Breast epithelium (tissue), 4 donors: ENCODE data around the gene AKAIN1. TPM values are rescaled to one million over a fixed set of nuclear protein-coding genes. Genes with fewer than 3 reads are reported as not detected.

Experiments used
- DNase-seq, 2 donors: peaks; one replicate each; pipeline ENCODE4 v3.0.0-alpha.2; 2019; ENCODE audit warnings: low spot score in 2 of 2
- H3K27ac ChIP-seq, 2 donors: fragments of 200-600 bp; sonication (generic) in 1 of 2; one replicate each; pipeline ENCODE4 v1.5.1; 2016 to 2019; ENCODE audit warnings: mild to moderate bottlenecking in 1 of 2
- H3K27me3 ChIP-seq, 2 donors: fragments of 200-600 bp; sonication (generic) in 1 of 2; one replicate each; pipeline versions ENCODE4 v1.5.1 to v1.6.0; 2017 to 2019; ENCODE audit warnings: control low read depth in 1 of 2, mild to moderate bottlenecking in 1 of 2
- H3K36me3 ChIP-seq: fragments of 200-600 bp; one replicate; pipeline ENCODE4 v1.5.1; 2019
- H3K4me1 ChIP-seq, 2 donors: fragments of 200-600 bp; sonication (generic); one replicate each; pipeline ENCODE4 v1.5.1; 2016 to 2019; ENCODE audit warnings: control low read depth in 1 of 2
- H3K4me3 ChIP-seq, 3 donors: fragments of 200-600 bp; sonication (generic); 1 replicate in 2 of 3; 2 replicates in 1 of 3; pipeline ENCODE4 v1.5.1; 2016 to 2019; ENCODE audit warnings: mild to moderate bottlenecking in 3 of 3, moderate library complexity in 2 of 3
- H3K9me3 ChIP-seq, 2 donors: fragments of 200-600 bp; sonication (generic) in 1 of 2; one replicate each; pipeline ENCODE4 v1.5.1; 2016 to 2019; ENCODE audit warnings: control low read depth in 1 of 2
- POLR2A ChIP-seq: fragments of 450-650 bp; IDR thresholded peaks from one replicate; pipeline ENCODE4 v1.6.1; 2016; ENCODE audit warnings: antibody characterized with exemption, mild to moderate bottlenecking, moderate library complexity
- POLR2AphosphoS5 ChIP-seq, 3 donors: sonication (generic); formaldehyde crosslinking; IDR thresholded peaks; one replicate each; pipeline ENCODE4 v1.6.1; 2017; ENCODE audit warnings: antibody characterized with exemption in 3 of 3
- intact Hi-C: fragments of 100-400 bp; cut with DNase I; formaldehyde crosslinking; loops from one replicate; pipeline ENCODE4 v1.15.1; 2023; ENCODE audit warnings: low total_unique reads
- total RNA-seq, 3 donors: library from RNA; depleted of rRNA; stranded (reverse); fragments of >200 nt; gene quantifications; one replicate each; pipeline ENCODE4 v1.1.0, GENCODE V29; 2016
- TF ChIP-seq, protein P1 (sequence below), 3 donors: fragments of 450-650 bp; IDR thresholded peaks; one replicate each; pipeline ENCODE4 v1.5.1; 2016 to 2017; ENCODE audit warnings: antibody characterized with exemption in 3 of 3, mild to moderate bottlenecking in 3 of 3, moderate library complexity in 3 of 3

Gene AKAIN1
- total RNA-seq, 3 donors from 2014 or later, result not detected

DNA sequence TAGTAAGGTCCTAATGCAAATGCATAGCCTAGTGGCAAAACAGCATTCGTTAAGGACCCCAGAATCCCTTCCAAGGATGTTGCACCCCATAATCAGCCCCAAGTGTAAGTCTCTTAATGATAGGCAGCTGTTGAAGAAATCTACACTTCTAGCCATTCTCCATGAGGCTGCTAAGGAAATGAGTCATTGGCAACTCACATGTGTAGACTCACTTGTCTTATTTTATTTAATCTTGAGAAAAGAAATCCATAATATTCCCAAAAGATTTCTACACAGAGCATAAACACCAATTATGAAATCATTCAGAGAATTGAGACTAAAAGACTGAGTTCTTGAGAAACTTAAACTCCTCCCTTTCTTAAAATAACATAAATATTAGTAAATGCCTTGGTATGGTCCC, 52.4 kb downstream of the AKAIN1 start:
- no peaks in the 10 kb centered on the region for H3K27me3 ChIP-seq
- H3K4me1 ChIP-seq, result no peaks in the 10 kb centered on the region
- H3K36me3 ChIP-seq, result no peaks in the 10 kb centered on the region
- TF ChIP-seq POLR2AphosphoS5 (IDR thresholded peaks at IDR 0.05), result no peak
- H3K9me3 ChIP-seq, result no peaks in the 10 kb centered on the region
- H3K4me3 ChIP-seq, result no peak overlapping the region
- no peak overlapping the region for H3K27ac ChIP-seq
- DNase-seq, result no peak
- intact Hi-C loops, result loop anchor here (10.0 kb wide), 1 partner anchor 60 kb away; no protein-coding TSS in a partner anchor

DNA sequence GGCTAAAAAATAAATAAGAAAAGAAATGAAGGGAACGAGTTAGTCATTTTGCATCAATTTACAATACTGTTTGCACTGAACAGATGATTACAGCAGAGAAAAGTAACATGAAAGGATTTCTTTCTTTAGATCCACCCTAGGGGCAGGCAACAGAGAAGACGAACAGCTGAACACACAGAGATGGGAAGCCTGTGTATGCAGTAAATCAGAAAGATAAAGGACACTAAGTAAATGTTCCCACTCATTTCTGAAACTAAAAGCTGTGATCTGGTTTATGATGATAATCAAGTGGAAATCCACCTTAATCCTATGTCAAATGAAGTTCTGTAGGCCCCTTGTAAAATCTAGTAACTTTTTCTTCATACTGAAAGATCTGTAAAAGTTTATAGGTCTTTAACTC, 54.2 kb downstream of the AKAIN1 start:
- Histone ChIP-seq H3K27ac (no peak overlapping the region), H3K4me3 (no peak overlapping the region), H3K27me3 (no peaks in the 10 kb centered on the region), H3K9me3 (no peaks in the 10 kb centered on the region), H3K36me3 (no peaks in the 10 kb centered on the region), H3K4me1 (no peaks in the 10 kb centered on the region)
- TF ChIP-seq, protein P1, sequence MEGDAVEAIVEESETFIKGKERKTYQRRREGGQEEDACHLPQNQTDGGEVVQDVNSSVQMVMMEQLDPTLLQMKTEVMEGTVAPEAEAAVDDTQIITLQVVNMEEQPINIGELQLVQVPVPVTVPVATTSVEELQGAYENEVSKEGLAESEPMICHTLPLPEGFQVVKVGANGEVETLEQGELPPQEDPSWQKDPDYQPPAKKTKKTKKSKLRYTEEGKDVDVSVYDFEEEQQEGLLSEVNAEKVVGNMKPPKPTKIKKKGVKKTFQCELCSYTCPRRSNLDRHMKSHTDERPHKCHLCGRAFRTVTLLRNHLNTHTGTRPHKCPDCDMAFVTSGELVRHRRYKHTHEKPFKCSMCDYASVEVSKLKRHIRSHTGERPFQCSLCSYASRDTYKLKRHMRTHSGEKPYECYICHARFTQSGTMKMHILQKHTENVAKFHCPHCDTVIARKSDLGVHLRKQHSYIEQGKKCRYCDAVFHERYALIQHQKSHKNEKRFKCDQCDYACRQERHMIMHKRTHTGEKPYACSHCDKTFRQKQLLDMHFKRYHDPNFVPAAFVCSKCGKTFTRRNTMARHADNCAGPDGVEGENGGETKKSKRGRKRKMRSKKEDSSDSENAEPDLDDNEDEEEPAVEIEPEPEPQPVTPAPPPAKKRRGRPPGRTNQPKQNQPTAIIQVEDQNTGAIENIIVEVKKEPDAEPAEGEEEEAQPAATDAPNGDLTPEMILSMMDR (IDR thresholded peaks at IDR 0.05), result no peak
- TF ChIP-seq POLR2A, result no peak
- DNase-seq, result no peak
- intact Hi-C loops, result loop anchor here (10.0 kb wide), 1 partner anchor 58 kb away; no protein-coding TSS in a partner anchor

DNA sequence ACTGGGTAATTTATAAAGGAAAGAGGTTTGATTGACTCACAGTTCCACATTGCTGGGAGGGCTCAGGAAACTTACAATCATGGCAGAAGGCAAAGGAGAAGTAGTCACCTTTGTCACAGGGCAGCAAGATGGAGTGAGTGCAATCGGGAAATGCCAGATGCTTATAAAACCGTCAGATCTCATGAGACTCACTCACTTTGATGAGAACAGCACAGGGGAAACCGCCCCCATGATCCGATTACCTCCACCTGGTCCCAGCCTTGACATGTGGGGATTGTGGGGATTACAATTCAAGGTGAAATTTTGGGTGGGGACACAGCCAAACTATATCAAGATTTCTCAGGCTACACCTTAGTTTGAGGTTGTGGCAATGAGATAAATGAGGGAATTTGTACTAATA, 54.9 kb downstream of the AKAIN1 start:
- Histone ChIP-seq H3K4me1 (no peaks in the 10 kb centered on the region), H3K27ac (no peak overlapping the region), H3K36me3 (no peaks in the 10 kb centered on the region), H3K4me3 (no peak overlapping the region), H3K9me3 (no peaks in the 10 kb centered on the region), H3K27me3 (no peaks in the 10 kb centered on the region)
- TF ChIP-seq, protein P1 (IDR thresholded peaks at IDR 0.05), result no peak
- TF ChIP-seq POLR2A, result no peak
- TF ChIP-seq POLR2AphosphoS5 (IDR thresholded peaks at IDR 0.05), result no peak
- DNase-seq, result no peak
- intact Hi-C loops, result loop anchor here (10.0 kb wide), 1 partner anchor 57 kb away; no protein-coding TSS in a partner anchor

DNA sequence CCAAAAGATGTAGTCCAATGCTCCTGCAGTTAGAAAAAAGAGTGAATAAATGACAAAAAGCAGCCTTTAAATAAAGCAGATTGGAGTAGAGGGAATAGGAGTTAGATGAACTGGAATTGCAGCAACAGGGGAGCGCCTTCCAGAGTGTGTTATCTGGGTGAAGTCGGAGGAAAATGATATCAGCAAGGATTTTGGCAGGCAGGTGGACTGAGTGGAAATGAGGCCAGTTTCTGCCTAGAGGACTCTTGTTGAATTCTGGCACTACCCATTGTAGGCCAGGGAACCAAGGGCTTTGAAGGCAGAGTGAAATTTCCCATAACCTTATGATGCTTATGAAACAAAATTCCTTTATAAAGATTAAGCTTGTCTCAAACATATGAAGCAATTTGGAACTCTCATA, 59.8 kb downstream of the AKAIN1 start:
- Histone ChIP-seq H3K36me3 (no peaks in the 10 kb centered on the region), H3K9me3 (no peaks in the 10 kb centered on the region), H3K4me3 (no peak overlapping the region), H3K27me3 (no peaks in the 10 kb centered on the region), H3K27ac (no peak overlapping the region), H3K4me1 (no peaks in the 10 kb centered on the region)
- TF ChIP-seq, protein P1 (IDR thresholded peaks at IDR 0.05), result no peak
- intact Hi-C loops, result no loop called here
- no peak for DNase-seq

DNA sequence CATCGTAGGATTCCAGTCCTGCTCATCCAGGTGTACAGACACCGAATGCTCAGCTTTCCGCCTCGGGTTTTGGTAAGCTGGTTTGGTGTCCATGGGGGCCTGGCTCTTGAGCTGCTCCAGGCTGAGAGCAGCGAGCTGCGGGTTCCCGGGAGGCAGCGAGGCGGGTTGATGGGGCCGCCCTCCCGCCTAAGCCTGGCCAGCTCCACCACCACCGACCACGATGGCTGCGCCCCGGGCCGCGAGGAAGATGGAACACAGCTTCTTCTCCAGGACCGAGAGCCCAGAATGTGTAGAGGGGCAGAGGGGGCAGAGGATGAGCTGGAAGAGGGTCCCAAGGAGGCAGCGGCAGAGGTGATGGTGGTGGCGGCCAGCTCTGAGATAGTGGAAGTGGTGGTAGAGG, 64.1 kb downstream of the AKAIN1 start:
- H3K27me3 ChIP-seq, result no peaks in the 10 kb centered on the region
- TF ChIP-seq, protein P1 (IDR thresholded peaks at IDR 0.05), result no peak
- TF ChIP-seq POLR2A (no peak), POLR2AphosphoS5 (IDR thresholded peaks at IDR 0.05) (no peak)
- no peak overlapping the region for H3K4me3 ChIP-seq
- peaks cover 0 to under 1% of the 10 kb centered on the region in 2 donors for H3K9me3 ChIP-seq
- H3K4me1 ChIP-seq, result no peaks in the 10 kb centered on the region
- no peak for DNase-seq
- H3K36me3 ChIP-seq, result no peaks in the 10 kb centered on the region
- no peak overlapping the region for H3K27ac ChIP-seq
- intact Hi-C loops, result no loop called here

DNA sequence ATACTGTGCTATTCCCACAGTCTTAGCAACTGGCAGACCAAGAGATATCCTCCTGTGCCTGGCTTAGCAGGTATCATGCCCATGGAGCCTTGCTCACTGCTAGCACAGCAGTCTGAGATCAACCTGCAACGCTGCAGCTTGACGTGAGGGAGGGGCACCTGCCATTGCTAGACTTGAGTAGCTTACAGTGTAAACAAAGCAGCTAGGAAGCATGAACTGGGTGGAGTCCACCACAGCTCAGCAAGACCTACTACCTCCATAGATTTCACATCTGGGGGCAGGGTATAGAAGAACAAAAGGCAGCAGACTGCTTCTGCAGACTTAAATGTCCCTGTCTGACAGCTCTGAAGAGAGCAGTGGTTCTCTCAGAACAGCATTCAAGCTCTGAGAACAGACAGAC, 74.8 kb downstream of the AKAIN1 start:
- no peak overlapping the region for H3K4me3 ChIP-seq
- peaks cover 4 to 48% of the 10 kb centered on the region in 2 donors for H3K9me3 ChIP-seq
- no peak overlapping the region for H3K27ac ChIP-seq
- no peak for TF ChIP-seq POLR2AphosphoS5 (IDR thresholded peaks at IDR 0.05)
- no peak for TF ChIP-seq POLR2A
- H3K27me3 ChIP-seq, result no peaks in the 10 kb centered on the region
- H3K36me3 ChIP-seq, result no peaks in the 10 kb centered on the region
- intact Hi-C loops, result no loop called here
- DNase-seq, result no peak
- no peaks in the 10 kb centered on the region for H3K4me1 ChIP-seq
